Measurements from ENCODE around the gene MSI2.

- TF ChIP-seq EZH2 (IDR thresholded peaks at IDR 0.05; ENCODE audit: low read depth, unreplicated experiment) = no peak
- TF ChIP-seq CTCF (conservative IDR thresholded peaks at IDR 0.05; ENCODE audit: low read depth in 2 of 2) = no peak
- no peak for TF ChIP-seq ETS1 (IDR thresholded peaks at IDR 0.05)
- TF ChIP-seq POLR2AphosphoS5 (IDR thresholded peaks at IDR 0.05; ENCODE audit: low read depth) = no peak
- no peak for TF ChIP-seq EZH2phosphoT487 (IDR thresholded peaks at IDR 0.05; ENCODE audit: unreplicated experiment)
- no peak for TF ChIP-seq JUNB (IDR thresholded peaks at IDR 0.05; ENCODE audit: unreplicated experiment)
- no peak for TF ChIP-seq REST (IDR thresholded peaks at IDR 0.05; ENCODE audit: unreplicated experiment)
- TF ChIP-seq NANOG (IDR thresholded peaks at IDR 0.05; ENCODE audit: borderline replicate concordance) = no peak
- TF ChIP-seq CREB1 (CRISPR knock-in tag; IDR thresholded peaks at IDR 0.05; ENCODE audit: low read depth) = no peak
- TF ChIP-seq ZNF331 (CRISPR knock-in tag; IDR thresholded peaks at IDR 0.05; ENCODE audit: low read depth) = no peak
These were observed 169.9 kb downstream of the MSI2 start for GRCh38 chr17:57425903-57426880.

Measured in GM23338 (cell line).